ENCODE measurements around the gene PLXNA4.

DNA sequence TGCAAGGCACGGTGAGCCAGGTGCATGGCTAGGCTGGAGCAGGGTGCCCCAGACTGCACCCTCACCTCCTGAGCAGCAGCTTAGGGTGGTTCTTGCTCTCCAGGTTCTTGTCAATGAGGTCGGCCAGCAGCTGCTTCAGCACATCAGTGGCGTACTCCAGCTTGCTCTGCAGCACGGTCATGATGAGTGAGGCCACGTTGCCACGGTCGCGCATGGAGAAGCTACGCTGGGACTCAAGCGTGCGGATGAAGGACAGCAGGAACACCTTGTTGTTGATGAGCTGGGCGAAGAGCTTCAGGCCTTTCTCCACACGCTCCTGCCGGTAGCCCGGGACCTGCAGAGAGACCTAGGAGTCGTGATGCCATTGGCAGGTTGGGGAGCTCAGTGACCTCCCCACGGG, 408.0 kb downstream of the PLXNA4 start:
- TF ChIP-seq, protein P1, sequence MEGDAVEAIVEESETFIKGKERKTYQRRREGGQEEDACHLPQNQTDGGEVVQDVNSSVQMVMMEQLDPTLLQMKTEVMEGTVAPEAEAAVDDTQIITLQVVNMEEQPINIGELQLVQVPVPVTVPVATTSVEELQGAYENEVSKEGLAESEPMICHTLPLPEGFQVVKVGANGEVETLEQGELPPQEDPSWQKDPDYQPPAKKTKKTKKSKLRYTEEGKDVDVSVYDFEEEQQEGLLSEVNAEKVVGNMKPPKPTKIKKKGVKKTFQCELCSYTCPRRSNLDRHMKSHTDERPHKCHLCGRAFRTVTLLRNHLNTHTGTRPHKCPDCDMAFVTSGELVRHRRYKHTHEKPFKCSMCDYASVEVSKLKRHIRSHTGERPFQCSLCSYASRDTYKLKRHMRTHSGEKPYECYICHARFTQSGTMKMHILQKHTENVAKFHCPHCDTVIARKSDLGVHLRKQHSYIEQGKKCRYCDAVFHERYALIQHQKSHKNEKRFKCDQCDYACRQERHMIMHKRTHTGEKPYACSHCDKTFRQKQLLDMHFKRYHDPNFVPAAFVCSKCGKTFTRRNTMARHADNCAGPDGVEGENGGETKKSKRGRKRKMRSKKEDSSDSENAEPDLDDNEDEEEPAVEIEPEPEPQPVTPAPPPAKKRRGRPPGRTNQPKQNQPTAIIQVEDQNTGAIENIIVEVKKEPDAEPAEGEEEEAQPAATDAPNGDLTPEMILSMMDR (IDR thresholded peaks at IDR 0.05; ENCODE audit: low read depth, low read length) = no peak
- TF ChIP-seq EZH2phosphoT487 (IDR thresholded peaks at IDR 0.05; ENCODE audit: low read depth) = no peak
